ENCODE data around the gene CZIB. TPM values are rescaled to one million over a fixed set of nuclear protein-coding genes. Genes with fewer than 3 reads are reported as not detected.

Gene CZIB
- total and polyA plus RNA-seq, 2 of the 13 experiments (the other 11 are each of a cell fraction or from before 2014, with no cell fraction given) = 49.2 to 67.0 TPM

DNA sequence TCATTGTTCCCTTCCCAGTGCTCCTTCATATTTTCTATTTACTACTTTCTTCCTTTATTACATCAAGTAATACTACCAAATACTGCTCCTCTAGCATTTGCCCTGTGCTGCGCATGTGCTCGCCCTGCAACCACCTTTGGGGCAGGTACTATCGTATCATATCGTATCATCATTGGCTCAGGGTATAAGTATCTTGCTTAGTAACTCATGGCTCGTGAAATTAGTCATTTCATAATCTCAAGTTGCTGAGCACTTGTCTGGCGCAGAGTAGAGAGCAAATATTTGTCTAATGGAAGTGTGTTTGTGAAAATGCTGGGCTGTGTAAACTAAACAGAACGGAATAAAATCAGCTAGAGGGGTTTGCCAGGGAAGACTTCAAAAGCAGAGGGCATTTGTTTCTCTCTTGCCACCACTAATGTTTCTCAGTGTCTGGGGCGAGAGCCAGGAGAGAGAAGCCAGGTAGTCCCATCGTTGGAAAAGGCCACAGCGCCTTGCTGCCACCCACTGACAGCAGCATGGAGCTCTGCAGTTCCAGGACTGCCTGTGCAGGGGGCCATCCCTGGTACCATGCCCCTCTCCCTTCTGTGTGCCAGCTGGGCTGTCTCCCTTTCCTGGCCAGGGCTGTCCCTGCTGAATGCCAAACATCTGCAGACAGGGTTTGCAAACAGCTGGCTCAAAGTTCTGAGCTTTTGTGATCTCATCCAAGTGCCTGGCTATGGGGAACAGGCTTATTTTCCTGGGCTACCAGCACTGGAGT lies 43.8 kb downstream of the CZIB start (continued):
- TF ChIP-seq MYC (CRISPR knock-in tag; IDR thresholded peaks at IDR 0.05; ENCODE audit: borderline replicate concordance) = peak; percentile 27; the same call in 1 of the 2 replicates
- TF ChIP-seq, protein P1, sequence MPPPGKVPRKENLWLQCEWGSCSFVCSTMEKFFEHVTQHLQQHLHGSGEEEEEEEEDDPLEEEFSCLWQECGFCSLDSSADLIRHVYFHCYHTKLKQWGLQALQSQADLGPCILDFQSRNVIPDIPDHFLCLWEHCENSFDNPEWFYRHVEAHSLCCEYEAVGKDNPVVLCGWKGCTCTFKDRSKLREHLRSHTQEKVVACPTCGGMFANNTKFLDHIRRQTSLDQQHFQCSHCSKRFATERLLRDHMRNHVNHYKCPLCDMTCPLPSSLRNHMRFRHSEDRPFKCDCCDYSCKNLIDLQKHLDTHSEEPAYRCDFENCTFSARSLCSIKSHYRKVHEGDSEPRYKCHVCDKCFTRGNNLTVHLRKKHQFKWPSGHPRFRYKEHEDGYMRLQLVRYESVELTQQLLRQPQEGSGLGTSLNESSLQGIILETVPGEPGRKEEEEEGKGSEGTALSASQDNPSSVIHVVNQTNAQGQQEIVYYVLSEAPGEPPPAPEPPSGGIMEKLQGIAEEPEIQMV (CRISPR knock-in tag; IDR thresholded peaks at IDR 0.05; ENCODE audit: low read depth) = no peak
- TF ChIP-seq IRX3 (CRISPR knock-in tag; IDR thresholded peaks at IDR 0.05; ENCODE audit: borderline replicate concordance, low read depth) = no peak
- TF ChIP-seq, protein P2, sequence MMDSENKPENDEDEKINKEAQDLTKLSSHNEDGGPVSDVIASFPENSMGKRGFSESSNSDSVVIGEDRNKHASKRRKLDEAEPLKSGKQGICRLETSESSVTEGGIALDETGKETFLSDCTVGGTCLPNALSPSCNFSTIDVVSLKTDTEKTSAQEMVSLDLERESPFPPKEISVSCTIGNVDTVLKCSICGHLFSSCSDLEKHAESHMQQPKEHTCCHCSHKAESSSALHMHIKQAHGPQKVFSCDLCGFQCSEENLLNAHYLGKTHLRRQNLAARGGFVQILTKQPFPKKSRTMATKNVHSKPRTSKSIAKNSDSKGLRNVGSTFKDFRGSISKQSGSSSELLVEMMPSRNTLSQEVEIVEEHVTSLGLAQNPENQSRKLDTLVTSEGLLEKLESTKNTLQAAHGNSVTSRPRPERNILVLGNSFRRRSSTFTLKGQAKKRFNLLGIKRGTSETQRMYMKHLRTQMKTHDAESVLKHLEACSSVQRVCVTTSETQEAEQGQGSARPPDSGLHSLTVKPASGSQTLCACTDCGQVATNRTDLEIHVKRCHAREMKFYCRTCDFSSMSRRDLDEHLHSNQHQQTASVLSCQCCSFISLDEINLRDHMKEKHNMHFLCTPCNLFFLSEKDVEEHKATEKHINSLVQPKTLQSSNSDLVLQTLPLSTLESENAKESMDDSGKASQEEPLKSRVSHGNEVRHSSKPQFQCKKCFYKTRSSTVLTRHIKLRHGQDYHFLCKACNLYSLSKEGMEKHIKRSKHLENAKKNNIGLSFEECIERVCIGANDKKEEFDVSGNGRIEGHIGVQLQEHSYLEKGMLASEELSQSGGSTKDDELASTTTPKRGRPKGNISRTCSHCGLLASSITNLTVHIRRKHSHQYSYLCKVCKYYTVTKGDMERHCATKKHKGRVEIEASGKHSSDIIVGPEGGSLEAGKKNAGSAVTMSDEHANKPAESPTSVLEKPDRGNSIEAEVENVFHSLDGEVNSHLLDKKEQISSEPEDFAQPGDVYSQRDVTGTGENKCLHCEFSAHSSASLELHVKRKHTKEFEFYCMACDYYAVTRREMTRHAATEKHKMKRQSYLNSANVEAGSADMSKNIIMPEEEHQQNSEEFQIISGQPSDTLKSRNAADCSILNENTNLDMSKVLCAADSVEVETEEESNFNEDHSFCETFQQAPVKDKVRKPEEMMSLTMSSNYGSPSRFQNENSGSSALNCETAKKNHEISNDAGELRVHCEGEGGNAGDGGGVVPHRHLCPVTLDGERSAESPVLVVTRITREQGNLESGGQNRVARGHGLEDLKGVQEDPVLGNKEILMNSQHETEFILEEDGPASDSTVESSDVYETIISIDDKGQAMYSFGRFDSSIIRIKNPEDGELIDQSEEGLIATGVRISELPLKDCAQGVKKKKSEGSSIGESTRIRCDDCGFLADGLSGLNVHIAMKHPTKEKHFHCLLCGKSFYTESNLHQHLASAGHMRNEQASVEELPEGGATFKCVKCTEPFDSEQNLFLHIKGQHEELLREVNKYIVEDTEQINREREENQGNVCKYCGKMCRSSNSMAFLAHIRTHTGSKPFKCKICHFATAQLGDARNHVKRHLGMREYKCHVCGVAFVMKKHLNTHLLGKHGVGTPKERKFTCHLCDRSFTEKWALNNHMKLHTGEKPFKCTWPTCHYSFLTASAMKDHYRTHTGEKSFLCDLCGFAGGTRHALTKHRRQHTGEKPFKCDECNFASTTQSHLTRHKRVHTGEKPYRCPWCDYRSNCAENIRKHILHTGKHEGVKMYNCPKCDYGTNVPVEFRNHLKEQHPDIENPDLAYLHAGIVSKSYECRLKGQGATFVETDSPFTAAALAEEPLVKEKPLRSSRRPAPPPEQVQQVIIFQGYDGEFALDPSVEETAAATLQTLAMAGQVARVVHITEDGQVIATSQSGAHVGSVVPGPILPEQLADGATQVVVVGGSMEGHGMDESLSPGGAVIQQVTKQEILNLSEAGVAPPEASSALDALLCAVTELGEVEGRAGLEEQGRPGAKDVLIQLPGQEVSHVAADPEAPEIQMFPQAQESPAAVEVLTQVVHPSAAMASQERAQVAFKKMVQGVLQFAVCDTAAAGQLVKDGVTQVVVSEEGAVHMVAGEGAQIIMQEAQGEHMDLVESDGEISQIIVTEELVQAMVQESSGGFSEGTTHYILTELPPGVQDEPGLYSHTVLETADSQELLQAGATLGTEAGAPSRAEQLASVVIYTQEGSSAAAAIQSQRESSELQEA (CRISPR knock-in tag; IDR thresholded peaks at IDR 0.05; ENCODE audit: not compliant biosample characterization) = no peak
- no peak for TF ChIP-seq FIP1L1 (IDR thresholded peaks at IDR 0.05; ENCODE audit: borderline replicate concordance, insufficient read depth, low read depth, low read length)
- TF ChIP-seq MYNN (CRISPR knock-in tag; IDR thresholded peaks at IDR 0.05; ENCODE audit: low read depth) = no peak
- TF ChIP-seq HNRNPL (IDR thresholded peaks at IDR 0.05; ENCODE audit: low read depth, low read length) = 0 out of 2 replicates have a peak, but pooled peaks have one; percentile 70
- no peak for TF ChIP-seq ZNF564 (CRISPR knock-in tag; IDR thresholded peaks at IDR 0.05)
- peak; percentile 23; the same call in 1 of the 2 replicates for TF ChIP-seq ZMYM3 (CRISPR knock-in tag; IDR thresholded peaks at IDR 0.05)
- TF ChIP-seq, protein P3, sequence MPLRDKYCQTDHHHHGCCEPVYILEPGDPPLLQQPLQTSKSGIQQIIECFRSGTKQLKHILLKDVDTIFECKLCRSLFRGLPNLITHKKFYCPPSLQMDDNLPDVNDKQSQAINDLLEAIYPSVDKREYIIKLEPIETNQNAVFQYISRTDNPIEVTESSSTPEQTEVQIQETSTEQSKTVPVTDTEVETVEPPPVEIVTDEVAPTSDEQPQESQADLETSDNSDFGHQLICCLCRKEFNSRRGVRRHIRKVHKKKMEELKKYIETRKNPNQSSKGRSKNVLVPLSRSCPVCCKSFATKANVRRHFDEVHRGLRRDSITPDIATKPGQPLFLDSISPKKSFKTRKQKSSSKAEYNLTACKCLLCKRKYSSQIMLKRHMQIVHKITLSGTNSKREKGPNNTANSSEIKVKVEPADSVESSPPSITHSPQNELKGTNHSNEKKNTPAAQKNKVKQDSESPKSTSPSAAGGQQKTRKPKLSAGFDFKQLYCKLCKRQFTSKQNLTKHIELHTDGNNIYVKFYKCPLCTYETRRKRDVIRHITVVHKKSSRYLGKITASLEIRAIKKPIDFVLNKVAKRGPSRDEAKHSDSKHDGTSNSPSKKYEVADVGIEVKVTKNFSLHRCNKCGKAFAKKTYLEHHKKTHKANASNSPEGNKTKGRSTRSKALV (CRISPR knock-in tag; IDR thresholded peaks at IDR 0.05) = no peak
- TF ChIP-seq, protein P4, sequence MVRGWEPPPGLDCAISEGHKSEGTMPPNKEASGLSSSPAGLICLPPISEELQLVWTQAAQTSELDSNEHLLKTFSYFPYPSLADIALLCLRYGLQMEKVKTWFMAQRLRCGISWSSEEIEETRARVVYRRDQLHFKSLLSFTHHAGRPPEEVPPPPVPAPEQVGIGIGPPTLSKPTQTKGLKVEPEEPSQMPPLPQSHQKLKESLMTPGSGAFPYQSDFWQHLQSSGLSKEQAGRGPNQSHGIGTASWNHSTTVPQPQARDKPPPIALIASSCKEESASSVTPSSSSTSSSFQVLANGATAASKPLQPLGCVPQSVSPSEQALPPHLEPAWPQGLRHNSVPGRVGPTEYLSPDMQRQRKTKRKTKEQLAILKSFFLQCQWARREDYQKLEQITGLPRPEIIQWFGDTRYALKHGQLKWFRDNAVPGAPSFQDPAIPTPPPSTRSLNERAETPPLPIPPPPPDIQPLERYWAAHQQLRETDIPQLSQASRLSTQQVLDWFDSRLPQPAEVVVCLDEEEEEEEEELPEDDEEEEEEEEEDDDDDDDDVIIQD (CRISPR knock-in tag; IDR thresholded peaks at IDR 0.05; ENCODE audit: low read depth) = peak; percentile 56; the same call in 1 of the 2 replicates
- no peak for TF ChIP-seq SOX6 (IDR thresholded peaks at IDR 0.05)
- peak; percentile 53; the same call in 1 of the 2 replicates for TF ChIP-seq SOX6 (CRISPR knock-in tag; IDR thresholded peaks at IDR 0.05)
- TF ChIP-seq YY1 (IDR thresholded peaks at IDR 0.05; ENCODE audit: insufficient read depth, insufficient replicate concordance, low read depth, low read length) = no peak
- no peak for TF ChIP-seq HNRNPH1 (optimal IDR thresholded peaks at IDR 0.05; ENCODE audit: low read depth, low read length)

Measured in HepG2 (cell line).